Loucy (cell line): ENCODE data around the gene CREG2.

Experiments used
- H2AFZ ChIP-seq: fragments of 200-600 bp; sonication (generic); 2 replicates; pipeline ENCODE4 v1.6.0; 2016; ENCODE audit warnings: antibody characterized with exemption, mild to moderate bottlenecking, low read length, moderate library complexity
- H3F3A ChIP-seq: fragments of 200-600 bp; 2 replicates; pipeline ENCODE4 v1.6.0; 2016; ENCODE audit warnings: antibody characterized with exemption, low read depth, mild to moderate bottlenecking
- H3K27me3 ChIP-seq: fragments of 200-600 bp; sonication (generic); 2 replicates; pipeline ENCODE4 v1.6.1; 2014; ENCODE audit warnings: low read length, mild to moderate bottlenecking; ENCODE audit not compliant: insufficient read depth, poor library complexity, severe bottlenecking
- H3K36me3 ChIP-seq: fragments of 200-600 bp; sonication (generic); 2 replicates; pipeline ENCODE4 v1.6.1; 2016; ENCODE audit warnings: low read length; ENCODE audit not compliant: insufficient read depth
- H3K4me1 ChIP-seq: fragments of 200-600 bp; sonication (generic); 2 replicates; pipeline ENCODE4 v1.5.1; 2014; ENCODE audit warnings: low read length, mild to moderate bottlenecking; ENCODE audit not compliant: insufficient read depth, poor library complexity, severe bottlenecking
- H3K4me2 ChIP-seq: fragments of 200-600 bp; sonication (generic); 2 replicates; pipeline ENCODE4 v1.6.0; 2014; ENCODE audit warnings: antibody characterized with exemption, low read length, low read depth, mild to moderate bottlenecking; ENCODE audit not compliant: poor library complexity, severe bottlenecking
- H3K4me3 ChIP-seq: fragments of 200-600 bp; sonication (generic); 2 replicates; pipeline ENCODE4 v1.5.1; 2014; ENCODE audit warnings: low read length, mild to moderate bottlenecking, mixed read lengths; ENCODE audit not compliant: poor library complexity, severe bottlenecking
- H3K79me2 ChIP-seq: fragments of 200-600 bp; sonication (generic); 2 replicates; pipeline ENCODE4 v1.6.1; 2014; ENCODE audit warnings: low read length; ENCODE audit not compliant: insufficient read depth
- H3K9ac ChIP-seq: fragments of 200-600 bp; sonication (generic); 2 replicates; pipeline ENCODE4 v1.6.0; 2014; ENCODE audit warnings: mild to moderate bottlenecking, low read depth, low read length, moderate library complexity; ENCODE audit not compliant: poor library complexity, severe bottlenecking
- H3K9me2 ChIP-seq: fragments of 200-600 bp; sonication (generic); replicated peaks from 2 replicates; pipeline ENCODE4 v1.6.1; 2016; ENCODE audit warnings: low read depth, low read length, mixed read lengths
- H3K9me3 ChIP-seq: fragments of 200-600 bp; sonication (generic); 2 replicates; pipeline ENCODE4 v1.6.1; 2014; ENCODE audit warnings: mild to moderate bottlenecking, antibody characterized with exemption, low read length, low read depth; ENCODE audit not compliant: insufficient read depth
- H4K20me1 ChIP-seq: fragments of 200-600 bp; sonication (generic); 2 replicates; pipeline ENCODE4 v1.6.0; 2014; ENCODE audit warnings: antibody characterized with exemption, low read length, mild to moderate bottlenecking; ENCODE audit not compliant: insufficient read depth, poor library complexity, severe bottlenecking
- EZH2phosphoT487 ChIP-seq: fragments of 200-600 bp; IDR thresholded peaks from 2 replicates; pipeline ENCODE4 v1.6.1; 2018; ENCODE audit warnings: antibody characterized with exemption, mild to moderate bottlenecking, moderate library complexity, borderline replicate concordance
- TF ChIP-seq, protein P1 (sequence below): fragments of 200-600 bp; sonication (generic); conservative IDR thresholded peaks from 2 replicates; pipeline ENCODE4 v1.5.1; 2014; ENCODE audit warnings: mild to moderate bottlenecking, antibody characterized with exemption, low read length

CREG2 gene

GRCh38 chr2:101330253-101330933, 56.9 kb downstream of the CREG2 start:
- H4K20me1 ChIP-seq = no peaks in the 10 kb centered on the region
- H3K79me2 ChIP-seq = no peaks in the 10 kb centered on the region
- H3K4me3 ChIP-seq = peak overlapping the region; percentile 63
- H3K4me2 ChIP-seq = peak overlapping the region; percentile 86
- peak overlapping the region; percentile 9 for H2AFZ ChIP-seq
- no peaks in the 10 kb centered on the region for H3K36me3 ChIP-seq
- peak overlapping the region; percentile 55 for H3K9ac ChIP-seq
- no peaks in the 10 kb centered on the region for H3K9me2 ChIP-seq
- H3K27me3 ChIP-seq = no peaks in the 10 kb centered on the region
- TF ChIP-seq, protein P1, sequence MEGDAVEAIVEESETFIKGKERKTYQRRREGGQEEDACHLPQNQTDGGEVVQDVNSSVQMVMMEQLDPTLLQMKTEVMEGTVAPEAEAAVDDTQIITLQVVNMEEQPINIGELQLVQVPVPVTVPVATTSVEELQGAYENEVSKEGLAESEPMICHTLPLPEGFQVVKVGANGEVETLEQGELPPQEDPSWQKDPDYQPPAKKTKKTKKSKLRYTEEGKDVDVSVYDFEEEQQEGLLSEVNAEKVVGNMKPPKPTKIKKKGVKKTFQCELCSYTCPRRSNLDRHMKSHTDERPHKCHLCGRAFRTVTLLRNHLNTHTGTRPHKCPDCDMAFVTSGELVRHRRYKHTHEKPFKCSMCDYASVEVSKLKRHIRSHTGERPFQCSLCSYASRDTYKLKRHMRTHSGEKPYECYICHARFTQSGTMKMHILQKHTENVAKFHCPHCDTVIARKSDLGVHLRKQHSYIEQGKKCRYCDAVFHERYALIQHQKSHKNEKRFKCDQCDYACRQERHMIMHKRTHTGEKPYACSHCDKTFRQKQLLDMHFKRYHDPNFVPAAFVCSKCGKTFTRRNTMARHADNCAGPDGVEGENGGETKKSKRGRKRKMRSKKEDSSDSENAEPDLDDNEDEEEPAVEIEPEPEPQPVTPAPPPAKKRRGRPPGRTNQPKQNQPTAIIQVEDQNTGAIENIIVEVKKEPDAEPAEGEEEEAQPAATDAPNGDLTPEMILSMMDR = no peak
- TF ChIP-seq EZH2phosphoT487 = no peak
- peaks cover 9% of the 10 kb centered on the region; the same call in 1 of the 2 replicates for H3K9me3 ChIP-seq
- H3K4me1 ChIP-seq = peaks cover 46% of the 10 kb centered on the region
- peaks cover 26% of the 10 kb centered on the region for H3F3A ChIP-seq

DNA sequence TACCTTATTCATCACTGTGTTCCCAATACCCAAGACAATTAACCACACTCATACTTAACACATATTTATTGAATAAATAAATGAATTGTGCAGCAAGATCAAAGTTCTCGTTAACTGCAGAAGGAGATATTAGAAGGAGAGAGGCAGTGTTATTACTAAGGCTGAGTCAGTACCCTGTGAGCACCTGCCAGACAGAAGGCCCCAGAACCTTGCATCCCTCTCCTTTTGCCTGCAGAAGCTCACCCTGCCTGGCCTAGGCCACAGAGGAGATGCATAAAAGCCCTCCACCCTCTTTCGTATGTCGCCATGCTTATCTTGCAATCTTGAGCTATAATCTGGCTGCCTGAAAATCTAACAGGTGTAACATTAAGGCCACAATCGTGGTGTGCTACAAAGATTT, 58.3 kb downstream of the CREG2 start:
- Histone ChIP-seq H3F3A (peaks cover 26% of the 10 kb centered on the region), H3K36me3 (no peaks in the 10 kb centered on the region), H3K9ac (peak overlapping the region; percentile 55), H3K4me1 (peaks cover 46% of the 10 kb centered on the region), H3K79me2 (no peaks in the 10 kb centered on the region), H3K9me2 (no peaks in the 10 kb centered on the region), H2AFZ (no peak overlapping the region), H3K4me2 (peak overlapping the region; percentile 86), H4K20me1 (no peaks in the 10 kb centered on the region), H3K9me3 (peaks cover 18% of the 10 kb centered on the region; the same call in 1 of the 2 replicates), H3K4me3 (peak overlapping the region; percentile 63), H3K27me3 (no peaks in the 10 kb centered on the region)
- no peak for TF ChIP-seq EZH2phosphoT487
- TF ChIP-seq, protein P1 = no peak

- Histone ChIP-seq H2AFZ (no peak overlapping the region), H3K9me2 (no peaks in the 10 kb centered on the region), H4K20me1 (no peaks in the 10 kb centered on the region), H3K4me1 (peaks cover 46% of the 10 kb centered on the region), H3K9ac (peak overlapping the region; percentile 55), H3K79me2 (no peaks in the 10 kb centered on the region), H3K4me2 (peak overlapping the region; percentile 86), H3K9me3 (peaks cover 18% of the 10 kb centered on the region; the same call in 1 of the 2 replicates), H3K4me3 (peak overlapping the region; percentile 63), H3F3A (peaks cover 26% of the 10 kb centered on the region), H3K27me3 (no peaks in the 10 kb centered on the region), H3K36me3 (no peaks in the 10 kb centered on the region)
- TF ChIP-seq, protein P1 = no peak
- TF ChIP-seq EZH2phosphoT487 = no peak
Observed at GRCh38 chr2:101328474-101329007, 58.8 kb downstream of the CREG2 start.
